ENCODE results near the gene TM4SF20.
"Not testable (repeated sequence)": the region's sequence is repeated elsewhere in the genome, so short reads cannot be mapped to it uniquely, and the experiment has no call there.

Gene TM4SF20

DNA sequence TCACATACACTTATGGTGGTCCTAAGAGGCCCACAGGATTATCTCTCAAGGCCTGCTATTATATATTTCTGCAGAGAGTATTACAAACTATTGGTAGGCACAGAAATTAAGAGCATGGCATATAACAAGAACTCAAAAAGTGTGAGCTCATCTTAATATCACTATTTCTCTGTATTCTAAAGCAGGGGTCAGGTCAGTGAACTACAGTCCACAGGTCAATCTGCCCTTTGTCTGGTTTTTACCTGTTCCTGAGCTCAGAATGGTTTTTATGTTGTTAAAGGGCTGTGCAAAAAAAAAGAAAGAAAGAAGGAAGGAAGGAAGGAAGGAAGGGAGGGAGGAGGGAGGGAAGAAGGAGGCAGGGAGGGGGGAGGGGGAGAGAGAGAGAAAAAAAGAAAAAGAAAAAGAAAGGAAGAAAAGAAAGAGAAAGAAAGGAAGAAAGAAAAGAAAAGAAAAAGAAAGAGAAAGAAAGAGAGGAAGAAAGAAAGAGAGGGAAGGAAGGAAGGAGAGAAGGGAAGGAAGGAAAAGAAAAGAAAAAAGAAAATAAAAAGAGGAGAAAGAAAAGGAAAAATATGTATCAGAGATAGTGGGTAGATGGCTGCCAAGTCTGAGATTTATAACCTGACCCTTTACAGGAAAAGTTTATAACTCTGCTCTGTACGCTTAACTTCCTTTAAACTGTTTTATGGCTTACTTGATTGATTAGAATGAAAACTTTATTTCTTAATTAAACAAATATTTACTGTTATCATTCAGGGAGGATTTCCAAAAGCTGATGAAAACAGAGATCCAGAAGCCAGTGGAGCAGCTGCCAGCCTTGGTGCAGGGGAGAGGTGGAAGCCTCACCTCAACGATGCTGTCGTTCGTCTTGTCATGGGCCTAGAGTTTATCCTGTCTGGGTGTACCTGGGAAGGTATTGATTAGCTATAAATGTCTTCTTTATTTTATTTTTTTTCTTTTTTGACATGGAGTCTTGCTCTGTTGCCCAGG lies 19.9 kb upstream of the TM4SF20 start:
- DNase-seq, result no peak

GRCh38 chr2:227397562-227397961 lies 18.5 kb upstream of the TM4SF20 start:
- no peak for DNase-seq

- DNase-seq, result no peak
Observed at GRCh38 chr2:227395556-227395955, 16.4 kb upstream of the TM4SF20 start.

DNA sequence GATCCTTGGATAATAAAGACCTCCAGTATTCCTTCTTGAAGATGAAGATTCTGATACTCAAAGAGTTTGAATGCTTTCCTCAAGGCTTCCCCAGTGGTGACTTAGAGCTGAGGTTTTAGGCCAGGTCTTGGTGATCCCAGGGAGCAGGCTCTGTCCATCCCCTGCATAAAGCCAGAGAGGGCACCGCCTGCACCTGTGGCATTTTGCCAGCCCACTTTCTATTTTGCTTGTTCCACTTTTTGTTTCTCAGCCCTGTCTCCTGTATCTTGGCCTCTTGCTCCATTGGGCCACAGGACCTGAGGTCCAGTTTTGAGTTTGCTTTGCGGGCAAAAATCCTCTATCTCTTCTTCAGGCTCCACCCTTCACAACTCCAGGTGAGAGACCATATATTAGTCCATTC lies 15.3 kb upstream of the TM4SF20 start:
- no peak for DNase-seq

DNA sequence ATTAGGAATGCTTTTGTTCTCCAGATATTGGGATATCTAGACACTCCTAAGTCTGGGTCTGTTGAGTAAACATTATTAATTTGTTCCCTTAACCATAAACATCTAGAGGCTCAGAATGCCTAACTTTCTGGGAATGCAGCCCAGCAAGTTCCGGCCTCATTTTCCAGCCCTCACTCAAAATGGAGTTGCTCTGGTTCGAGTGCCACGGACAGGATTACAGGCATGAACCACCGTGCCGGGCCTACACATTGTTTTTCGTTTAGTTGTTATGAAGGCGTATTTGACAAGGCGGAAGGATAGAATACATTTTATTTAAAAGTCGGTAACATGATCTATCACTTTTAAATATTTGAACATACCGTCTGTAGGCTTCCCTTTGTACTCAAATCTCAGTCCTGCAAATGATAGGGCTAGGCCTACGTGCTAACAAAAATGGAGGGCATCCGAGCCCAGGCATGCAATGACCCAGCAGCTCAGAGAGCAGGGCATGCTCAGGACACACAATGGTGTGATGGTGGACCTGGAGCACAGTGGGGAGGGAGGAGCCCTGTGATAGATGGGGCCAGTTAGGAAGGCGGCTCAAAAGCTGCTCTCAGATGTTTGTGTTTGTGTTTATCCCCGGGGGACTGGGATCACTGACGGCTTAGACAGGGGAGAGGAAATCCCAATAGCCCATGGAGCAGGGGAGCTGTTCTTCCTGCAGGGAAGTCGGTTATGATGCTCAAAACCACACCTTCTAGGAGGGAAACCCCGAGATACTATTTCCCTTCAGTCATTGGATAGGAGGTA lies 11.6 kb upstream of the TM4SF20 start:
- DNase-seq, result no peak

- DNase-seq, result no peak
Observed at GRCh38 chr2:227389661-227390060, 10.6 kb upstream of the TM4SF20 start.

- no peak for DNase-seq
Observed at GRCh38 chr2:227389231-227389630, 10.1 kb upstream of the TM4SF20 start.

DNA sequence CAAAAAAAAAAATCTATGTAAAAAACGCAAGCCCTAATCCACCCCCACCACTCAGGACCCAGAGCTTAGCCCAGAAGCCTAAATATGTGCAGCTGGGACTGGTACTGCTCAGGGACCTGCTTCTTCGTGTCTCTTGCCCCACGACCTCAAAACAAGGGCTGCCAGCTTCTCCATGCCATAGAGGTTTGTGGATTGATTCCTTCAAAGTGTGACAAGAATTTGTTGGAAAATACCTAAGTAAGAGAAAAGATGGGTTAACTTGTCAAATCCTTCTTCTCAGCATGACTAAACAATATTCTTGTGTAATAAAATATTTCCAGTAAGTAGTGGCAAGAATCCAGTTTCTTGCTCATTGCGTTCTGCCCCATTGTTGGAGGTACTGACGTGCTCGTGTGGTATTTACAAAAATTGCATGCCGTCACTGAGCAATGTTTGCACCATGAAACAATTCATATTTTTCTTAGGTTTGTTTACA lies 9.5 kb upstream of the TM4SF20 start:
- DNase-seq, result no peak

DNA sequence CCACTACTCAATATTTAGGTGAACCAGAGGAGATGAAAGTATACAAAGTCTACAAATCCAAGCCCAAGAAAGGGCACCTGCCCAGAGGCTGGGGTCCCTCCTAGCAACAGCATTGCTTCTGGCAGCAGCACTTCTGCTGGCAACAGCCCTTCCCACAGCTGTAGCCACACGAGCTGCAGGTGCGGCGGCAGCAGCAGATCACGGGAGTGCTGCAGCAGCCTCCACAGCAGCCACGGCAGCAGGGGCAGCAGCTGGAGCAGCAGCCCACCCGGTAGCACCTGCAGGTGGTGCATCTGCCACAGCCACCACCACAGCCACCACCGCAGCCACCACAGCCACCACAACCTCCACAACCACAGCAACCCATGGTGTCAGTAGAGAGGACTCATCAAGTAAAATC lies 8.5 kb upstream of the TM4SF20 start, which contains the start of gene SCYGR1:
TSS of gene SCYGR1 (minus strand) at position 367 of the 400 bp plus-strand sequence. CDS start at position 367, 0 bp downstream.
- DNase-seq, result not testable (repeated sequence)

DNA sequence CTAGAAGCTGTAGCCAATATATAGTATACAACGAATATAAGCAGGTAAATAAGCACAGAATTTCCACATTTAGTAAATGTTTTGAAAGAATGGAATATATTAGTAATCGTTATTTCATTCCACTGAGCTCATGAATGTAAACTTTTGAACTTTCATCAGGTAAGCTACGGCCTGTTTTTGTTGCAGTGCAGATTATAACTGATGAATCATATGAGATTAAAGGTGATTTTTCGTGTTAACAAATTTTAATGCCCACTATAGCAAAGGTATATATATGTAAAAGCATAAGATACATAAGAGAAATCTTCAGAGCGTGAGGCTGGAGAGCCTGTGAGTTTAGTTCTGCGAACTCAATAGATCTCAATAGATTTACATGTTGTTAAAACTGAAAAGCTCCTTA lies 7.5 kb upstream of the TM4SF20 start:
- DNase-seq, result no peak

GRCh38 chr2:227383686-227384085 lies 4.6 kb upstream of the TM4SF20 start:
- DNase-seq, result no peak

GRCh38 chr2:227382241-227382835 lies 3.2 kb upstream of the TM4SF20 start:
- not testable (repeated sequence) for DNase-seq

DNA sequence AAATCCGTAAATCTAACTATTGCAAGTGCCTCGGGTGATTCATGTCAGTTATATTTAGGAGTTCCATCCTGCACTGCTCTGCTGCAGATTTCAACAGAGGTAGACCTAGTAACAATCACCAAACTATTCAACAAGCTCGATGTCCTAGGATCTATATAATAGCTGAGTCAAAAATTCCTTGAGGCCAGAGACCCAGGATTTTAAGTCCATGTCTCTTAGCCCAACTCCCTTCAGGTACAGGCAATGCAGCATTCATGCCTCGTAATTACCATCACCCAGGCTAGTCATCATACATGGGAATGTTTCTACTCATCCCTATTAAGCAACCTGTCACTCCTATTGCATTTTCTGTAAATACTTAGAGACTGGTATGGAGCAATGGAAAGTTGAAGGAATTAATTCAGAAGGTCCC lies 729 bp downstream of the TM4SF20 start:
- no peak for DNase-seq

- no peak for DNase-seq
Observed at GRCh38 chr2:227377467-227378351, 1.4 kb downstream of the TM4SF20 start.

GRCh38 chr2:227376656-227377396 lies 2.3 kb downstream of the TM4SF20 start:
- no peak for DNase-seq

DNA sequence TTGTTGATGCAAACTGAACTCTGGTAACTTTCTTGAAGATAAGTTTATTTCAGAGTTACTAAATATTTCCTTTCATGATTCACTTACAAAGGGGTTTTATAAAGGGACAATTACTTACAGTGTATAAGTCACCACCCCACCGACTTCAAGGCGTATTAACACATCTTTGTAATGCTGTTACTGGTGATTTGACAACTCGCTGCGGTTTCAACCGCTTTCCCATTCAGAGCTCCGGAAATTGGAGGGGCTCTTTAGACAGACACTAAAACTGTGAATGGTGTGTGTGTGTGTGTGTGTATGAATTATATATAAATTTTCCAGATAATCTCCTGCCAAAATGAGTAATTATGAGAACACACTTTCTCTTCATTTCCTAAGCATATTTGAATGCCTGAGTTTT lies 4.9 kb downstream of the TM4SF20 start:
- no peak for DNase-seq

- no peak for DNase-seq
Observed at GRCh38 chr2:227373389-227373788, 5.7 kb downstream of the TM4SF20 start.

DNA sequence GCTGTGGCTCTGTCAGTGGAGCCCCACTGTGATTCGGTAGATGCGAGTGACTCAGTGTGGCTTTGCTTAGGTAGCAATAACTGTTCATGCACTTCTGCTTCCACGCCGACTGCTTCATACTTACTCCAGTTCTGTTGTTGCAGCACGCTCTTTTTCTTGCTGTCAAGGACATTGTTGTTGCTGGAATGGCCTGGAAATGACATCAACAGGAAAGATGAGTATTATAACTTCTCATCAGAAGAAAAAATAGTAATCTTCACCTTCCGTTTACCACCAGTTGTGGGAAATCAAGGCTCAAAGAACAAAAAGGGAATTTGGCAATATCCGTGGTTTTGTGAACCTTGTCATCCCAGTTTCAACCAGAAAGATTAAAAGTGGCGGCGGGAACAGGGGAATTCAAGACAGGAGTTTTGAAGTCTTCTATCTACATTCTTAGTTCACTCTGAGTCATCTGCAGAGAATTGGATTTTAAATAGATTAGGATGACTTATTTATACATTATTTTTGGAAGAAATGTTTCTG lies 8.3 kb downstream of the TM4SF20 start:
- no peak for DNase-seq

DNA sequence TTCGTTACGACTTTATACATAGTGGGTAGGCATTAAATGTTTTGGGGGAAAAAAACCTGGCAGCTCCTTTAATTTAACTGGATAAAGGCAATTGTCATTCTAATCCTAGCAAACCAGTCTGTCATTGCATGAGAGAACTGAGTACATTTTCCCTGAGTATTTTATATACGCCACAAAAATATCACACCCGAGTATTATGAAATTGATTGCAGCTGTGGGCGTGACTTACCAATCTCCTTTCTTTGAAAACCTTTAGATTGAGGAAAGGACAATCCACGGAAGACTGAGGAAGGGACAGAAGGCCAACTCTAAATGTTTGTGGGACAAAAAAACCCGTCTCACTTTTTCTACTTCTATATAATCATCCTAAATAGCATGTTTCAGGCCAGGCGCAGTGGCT lies 9.0 kb downstream of the TM4SF20 start:
- DNase-seq, result no peak

DNA sequence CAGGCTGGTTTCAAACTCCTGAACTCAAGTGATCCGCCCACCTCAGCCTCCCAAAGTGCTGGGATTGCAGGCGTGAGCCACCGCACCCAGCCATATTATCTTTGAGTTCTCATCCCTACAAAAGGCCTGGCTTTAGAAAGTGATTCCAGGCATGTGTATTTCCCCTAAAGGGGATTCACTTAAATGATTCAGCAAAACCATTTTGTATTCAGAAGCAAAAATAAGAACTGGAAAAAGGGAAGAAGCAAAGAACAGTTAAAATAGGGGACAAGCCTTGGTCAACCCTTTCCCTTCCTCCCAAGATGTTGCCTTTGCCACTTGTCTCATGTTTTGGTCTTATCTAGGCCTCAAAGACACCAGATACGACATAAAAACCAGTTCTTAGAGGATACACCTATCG lies 10.5 kb downstream of the TM4SF20 start:
- no peak for DNase-seq

GRCh38 chr2:227367427-227367795 lies 11.7 kb downstream of the TM4SF20 start:
- no peak for DNase-seq
